H1 (cell line): ENCODE measurements around the gene MINAR2.

Experiments
- BCL11A ChIP-seq, 2 experiments: IDR thresholded peaks; one replicate each; pipeline ENCODE4 v1.6.1; 2011; ENCODE audit warnings: low read depth in 2 of 2, low read length in 2 of 2, mild to moderate bottlenecking in 2 of 2
- BRCA1 ChIP-seq: IDR thresholded peaks from 2 replicates; pipeline ENCODE4 v1.6.1; 2012; ENCODE audit warnings: low read depth, low read length, improper control_type of control experiment
- CREB1 ChIP-seq: IDR thresholded peaks from 2 replicates; pipeline ENCODE4 v1.6.1; 2012; ENCODE audit warnings: inconsistent platforms
- CTCF ChIP-seq, 3 experiments: IDR thresholded peaks; 1 replicate in 2 of 3; 2 replicates in 1 of 3; pipeline versions ENCODE4 v1.5.1 to v1.6.1; 2011; ENCODE audit warnings: low read length in 3 of 3, mild to moderate bottlenecking in 3 of 3, inconsistent platforms in 2 of 3, low read depth in 1 of 3, moderate library complexity in 1 of 3; ENCODE audit not compliant: insufficient read depth in 1 of 3; ENCODE audit errors: control extremely low read depth in 1 of 3
- EGR1 ChIP-seq: IDR thresholded peaks from 2 replicates; pipeline ENCODE4 v1.6.1; 2011; ENCODE audit warnings: low read depth, low read length, borderline replicate concordance
- EP300 ChIP-seq, 2 experiments: IDR thresholded peaks; 1 replicate in 1 of 2; 2 replicates in 1 of 2; pipeline ENCODE4 v1.6.1; 2011 to 2012; ENCODE audit warnings: low read depth in 2 of 2, low read length in 2 of 2, mild to moderate bottlenecking in 2 of 2, borderline replicate concordance in 1 of 2, inconsistent platforms in 1 of 2, moderate library complexity in 1 of 2
- EZH2 ChIP-seq: fragments of 200-600 bp; sonication (generic); IDR thresholded peaks from 2 replicates; pipeline ENCODE4 v1.7.1; 2012; ENCODE audit warnings: low read depth, mild to moderate bottlenecking, moderate library complexity, low read length, inconsistent platforms; ENCODE audit not compliant: severe bottlenecking
- FOSL1 ChIP-seq: IDR thresholded peaks from 2 replicates; pipeline ENCODE4 v1.6.1; 2011; ENCODE audit warnings: mild to moderate bottlenecking, low read depth, low read length, moderate library complexity; ENCODE audit not compliant: insufficient read depth
- HDAC2 ChIP-seq, 2 experiments: fragments of 300-600 bp in 1 of 2; sonication (generic) in 1 of 2; IDR thresholded peaks; 2 replicates each; pipeline ENCODE4 v1.6.1; 2011 to 2012; ENCODE audit warnings: low read depth in 2 of 2, low read length in 2 of 2, mild to moderate bottlenecking in 2 of 2, moderate library complexity in 2 of 2, borderline replicate concordance in 1 of 2, inconsistent platforms in 1 of 2
- JUN ChIP-seq: IDR thresholded peaks from 2 replicates; pipeline ENCODE4 v1.6.1; 2011; ENCODE audit warnings: low read depth, mild to moderate bottlenecking, improper control_type of control experiment, low read length
- RFX5 ChIP-seq: IDR thresholded peaks from 2 replicates; pipeline ENCODE4 v1.6.1; 2011; ENCODE audit warnings: low read depth, low read length, improper control_type of control experiment, borderline replicate concordance
- SIN3A ChIP-seq, 2 experiments: IDR thresholded peaks in 1 of 2; conservative IDR thresholded peaks in 1 of 2; 2 replicates each; pipeline ENCODE4 v1.6.1; 2011 to 2012; ENCODE audit warnings: low read length in 2 of 2, improper control_type of control experiment in 1 of 2, low read depth in 1 of 2, mild to moderate bottlenecking in 1 of 2

DNA sequence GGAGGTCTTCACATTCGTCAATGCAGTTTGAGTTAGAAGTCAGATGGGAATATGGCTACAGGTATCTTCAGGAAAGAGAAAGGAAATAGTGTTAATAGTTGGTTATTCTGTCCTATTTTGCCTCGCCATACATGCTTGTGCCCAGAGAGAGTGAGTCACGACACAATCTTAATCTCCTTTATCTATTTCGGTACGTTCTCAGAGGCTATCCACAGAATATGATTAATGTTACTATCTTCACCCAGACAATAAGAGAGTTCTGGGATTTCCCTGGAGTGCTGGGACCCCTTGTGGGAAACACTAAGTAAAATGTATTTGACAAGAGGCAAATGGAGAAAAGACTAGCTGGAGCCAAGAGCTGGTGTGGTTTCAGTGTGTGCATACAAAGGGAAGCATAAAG is 25.5 kb downstream of the MINAR2 start:
- TF ChIP-seq CTCF (IDR thresholded peaks at IDR 0.05; ENCODE audit: control extremely low read depth in 1 of 3, insufficient read depth in 1 of 3, low read depth in 1 of 3, low read length in 3 of 3) = no peak
- no peak for TF ChIP-seq EGR1
- no peak for TF ChIP-seq CREB1
- no peak for TF ChIP-seq HDAC2 (IDR thresholded peaks at IDR 0.05; ENCODE audit: borderline replicate concordance in 1 of 2, low read depth in 2 of 2, low read length in 2 of 2)
- no peak for TF ChIP-seq BCL11A (IDR thresholded peaks at IDR 0.05; ENCODE audit: low read depth in 2 of 2, low read length in 2 of 2)
- no peak for TF ChIP-seq JUN
- no peak for TF ChIP-seq RFX5
- TF ChIP-seq EP300 (IDR thresholded peaks at IDR 0.05; ENCODE audit: borderline replicate concordance in 1 of 2, low read depth in 2 of 2, low read length in 2 of 2) = no peak
- no peak for TF ChIP-seq FOSL1
- TF ChIP-seq EZH2 = no peak
- no peak for TF ChIP-seq BRCA1
- TF ChIP-seq SIN3A (conservative IDR thresholded peaks at IDR 0.05 in 1 of 2, IDR thresholded peaks at IDR 0.05 in 1 of 2; ENCODE audit: low read depth in 1 of 2, low read length in 2 of 2) = no peak
